GM12878 (cell line): ENCODE measurements around the gene FFAR3. TPM values are rescaled to one million over a fixed set of nuclear protein-coding genes. Genes with fewer than 3 reads are reported as not detected.

Experiments
- ATAC-seq: fragments of 200-7000 bp; cut with Tn5 transposase; 3 replicates; pipeline ENCODE4 v1.9.1; 2020; ENCODE audit warnings: mild to moderate bottlenecking, moderate library complexity
- BruUV-seq: library from RNA; stranded (reverse); fragments of 400-500 nt; replicated peaks from 2 replicates; lab custom pipeline; 2021; lab: Mats Ljungman, UMichigan
- CTCF ChIA-PET: fragments of 300-600 bp; sonication (Branson Sonifier 250); formaldehyde crosslinking; extraction: SDS; loops from one replicate; lab custom pipeline; 2021; ENCODE audit warnings: inconsistent platforms; lab: Yijun Ruan, JAX
- POLR2A ChIA-PET: fragments of 350-600 bp; formaldehyde crosslinking; extraction: SDS; loops from one replicate; lab custom pipeline; 2021; ENCODE audit warnings: inconsistent platforms; lab: Charles Lee
- RAD21 ChIA-PET: fragments of 300-600 bp; sonication (Branson Sonifier 250); formaldehyde crosslinking; loops from one replicate; lab custom pipeline; 2023; ENCODE audit warnings: antibody characterized with exemption; ENCODE audit not compliant: unreplicated experiment; lab: Charles Lee
- SMC1A ChIA-PET: fragments of 300-600 bp; sonication (Branson Sonifier 250); formaldehyde crosslinking; loops from one replicate; lab custom pipeline; 2023; ENCODE audit not compliant: unreplicated experiment, uncharacterized antibody; lab: Charles Lee
- DNase-seq: peaks from one replicate; pipeline ENCODE4 v3.0.0-alpha.2; 2011; ENCODE audit warnings: low read depth, low spot score
- FAIRE-seq: peaks from 3 replicates; lab custom pipeline; 2011; peaks lifted over from hg19 to GRCh38; lab: Jason Lieb, UNC
- H2AFZ ChIP-seq: 2 replicates; pipeline ENCODE4 v1.6.0; 2011; ENCODE audit warnings: low read depth, low read length, control low read depth; ENCODE audit not compliant: control insufficient read depth
- H3K27ac ChIP-seq: 2 replicates; pipeline ENCODE4 v1.5.1; 2011; ENCODE audit warnings: control low read depth; ENCODE audit not compliant: control insufficient read depth, insufficient read depth
- H3K27me3 ChIP-seq, 2 experiments: replicated peaks in 1 of 2; 2 replicates each; pipeline versions ENCODE4 v1.6.0 to v1.6.1; 2011; ENCODE audit warnings: low read length in 1 of 2; ENCODE audit not compliant: control insufficient read depth in 2 of 2, insufficient read depth in 2 of 2
- H3K36me3 ChIP-seq, 2 experiments: 2 replicates each; pipeline ENCODE4 v1.5.1; 2011; ENCODE audit warnings: low read length in 1 of 2; ENCODE audit not compliant: control insufficient read depth in 2 of 2, insufficient read depth in 2 of 2
- H3K4me1 ChIP-seq: 2 replicates; pipeline ENCODE4 v1.6.1; 2011; ENCODE audit warnings: mild to moderate bottlenecking, low read length, moderate library complexity, mixed read lengths; ENCODE audit not compliant: control insufficient read depth, insufficient read depth
- H3K4me2 ChIP-seq: 2 replicates; pipeline ENCODE4 v1.6.0; 2011; ENCODE audit warnings: control low read depth; ENCODE audit not compliant: control insufficient read depth, insufficient read depth
- H3K4me3 ChIP-seq: fragments of 200-600 bp; sonication (generic); 2 replicates; pipeline ENCODE4 v1.5.1; 2016
- H3K79me2 ChIP-seq: 2 replicates; pipeline ENCODE4 v1.6.0; 2011; ENCODE audit warnings: low read length; ENCODE audit not compliant: control insufficient read depth, insufficient read depth
- H3K9ac ChIP-seq: 2 replicates; pipeline ENCODE4 v1.8.0; 2011; ENCODE audit warnings: low read length, control low read depth, mixed read lengths; ENCODE audit not compliant: control insufficient read depth, insufficient read depth
- H3K9me3 ChIP-seq: replicated peaks from 3 replicates; pipeline ENCODE4 v1.5.1; 2011; ENCODE audit warnings: mild to moderate bottlenecking, low read length; ENCODE audit not compliant: control insufficient read depth, insufficient read depth
- H4K20me1 ChIP-seq: 2 replicates; pipeline ENCODE4 v1.6.0; 2011; ENCODE audit not compliant: control insufficient read depth, insufficient read depth
- BHLHE40 ChIP-seq, 2 experiments: fragments of 450-650 bp in 1 of 2; IDR thresholded peaks; 2 replicates each; pipeline ENCODE4 v1.6.1; 2011 to 2017; ENCODE audit warnings: low read depth in 2 of 2, borderline replicate concordance in 1 of 2, improper control_type of control experiment in 1 of 2, low read length in 1 of 2, mild to moderate bottlenecking in 1 of 2
- DPF2 ChIP-seq: fragments of 450-650 bp; IDR thresholded peaks from 2 replicates; pipeline ENCODE4 v1.6.1; 2017; ENCODE audit warnings: mild to moderate bottlenecking
- GATAD2B ChIP-seq: fragments of 450-650 bp; conservative IDR thresholded peaks from 2 replicates; pipeline ENCODE4 v1.6.1; 2017; ENCODE audit warnings: low read depth, mild to moderate bottlenecking, moderate library complexity
- IKZF1 ChIP-seq: fragments of 450-650 bp; conservative IDR thresholded peaks from 2 replicates; pipeline ENCODE4 v1.6.1; 2017; ENCODE audit warnings: antibody characterized with exemption, mild to moderate bottlenecking
- MTA2 ChIP-seq: fragments of 450-650 bp; IDR thresholded peaks from 2 replicates; pipeline ENCODE4 v1.6.1; 2016; ENCODE audit warnings: low read depth, mild to moderate bottlenecking, moderate library complexity
- NR2C1 ChIP-seq: fragments of 450-650 bp; IDR thresholded peaks from 2 replicates; pipeline ENCODE4 v1.6.1; 2017; ENCODE audit warnings: antibody characterized with exemption, mild to moderate bottlenecking, moderate library complexity
- NR2F1 ChIP-seq: fragments of 450-650 bp; conservative IDR thresholded peaks from 2 replicates; pipeline ENCODE4 v1.6.1; 2017; ENCODE audit warnings: mild to moderate bottlenecking
- RAD21 ChIP-seq: IDR thresholded peaks from 2 replicates; pipeline ENCODE4 v1.6.1; 2011; ENCODE audit warnings: mild to moderate bottlenecking, low read depth, low read length, moderate library complexity; ENCODE audit not compliant: insufficient read depth
- SMAD1 ChIP-seq: fragments of 450-650 bp; IDR thresholded peaks from 2 replicates; pipeline ENCODE4 v1.6.1; 2018; ENCODE audit warnings: mild to moderate bottlenecking, low read depth; ENCODE audit not compliant: partially characterized antibody
- SP1 ChIP-seq: IDR thresholded peaks from one replicate; pipeline ENCODE4 v1.6.1; 2011; ENCODE audit warnings: low read depth, low read length
- SREBF2 ChIP-seq: IDR thresholded peaks from 2 replicates; pipeline ENCODE4 v1.6.1; 2012; ENCODE audit warnings: mild to moderate bottlenecking, low read length
- SRF ChIP-seq, 2 experiments: IDR thresholded peaks; 2 replicates each; pipeline ENCODE4 v1.6.1; 2011; ENCODE audit warnings: low read depth in 2 of 2, low read length in 2 of 2, mild to moderate bottlenecking in 1 of 2, moderate library complexity in 1 of 2
- YBX1 ChIP-seq: fragments of 450-650 bp; IDR thresholded peaks from 2 replicates; pipeline ENCODE4 v1.6.1; 2016; ENCODE audit warnings: antibody characterized with exemption
- WGBS: methylation state at CpG from one replicate; pipeline ENCODE4 v1.1.6; 2016; ENCODE audit warnings: low lambda C conversion rate; ENCODE audit not compliant: insufficient replicate concordance, insufficient coverage; ENCODE audit errors: missing lambda C conversion rate; 5-methylcytosine and 5-hydroxymethylcytosine counted together
- in situ Hi-C: fragments of 300-500 bp; cut with MboI; formaldehyde crosslinking; loops from 9 replicates; pipeline ENCODE4 v1.14.3; 2018; ENCODE audit warnings: mixed read lengths
- intact Hi-C: fragments of 100-400 bp; cut with micrococcal nuclease; formaldehyde crosslinking; loops from one replicate; pipeline ENCODE4 v1.14.2; 2022; ENCODE audit not compliant: unreplicated experiment
- polyA plus RNA-seq, 11 experiments: library from polyadenylated mRNA; depleted of rRNA in 4 of 11; unstranded in 6 of 11; stranded (reverse) in 5 of 11; fragments of >200 nt; fragmentation: Nextera tagmentation in 4 of 11; fragmentation: Illumina TruSeq in 1 of 11; extraction: Ambion mirVana in 4 of 11; extraction: Trizol in 1 of 11; gene quantifications; 1 replicate in 1 of 11; 2 replicates in 10 of 11; pipeline versions ENCODE4 v1.2.1 to v1.2.3, GENCODE V29; 2011 to 2016; ENCODE audit warnings: inconsistent platforms in 2 of 11, missing spikeins in 2 of 11, low read depth in 1 of 11
- total RNA-seq, 4 experiments: library from RNA; depleted of rRNA in 3 of 4; stranded (reverse); fragments of >200 nt in 3 of 4; fragmentation: Illumina TruSeq in 1 of 4; extraction: Trizol in 1 of 4; gene quantifications; 2 replicates each; pipeline versions ENCODE4 v1.2.1 to v1.2.3, GENCODE V29; 2013 to 2021
- TF ChIP-seq, protein P1 (sequence below): fragments of 450-650 bp; IDR thresholded peaks from 2 replicates; pipeline ENCODE4 v1.6.1; 2017; ENCODE audit warnings: mild to moderate bottlenecking, moderate library complexity
- TF ChIP-seq, protein P2 (sequence below): IDR thresholded peaks from 2 replicates; pipeline ENCODE4 v1.6.1; 2011; ENCODE audit warnings: low read depth, low read length, improper control_type of control experiment, borderline replicate concordance
- TF ChIP-seq, protein P3 (sequence below): fragments of 450-650 bp; IDR thresholded peaks from 2 replicates; pipeline ENCODE4 v1.6.1; 2016; ENCODE audit warnings: mild to moderate bottlenecking

The FFAR3 gene
- total and polyA plus RNA-seq, 10 of the 15 experiments (the other 5 are each of a cell fraction or from before 2014, with no cell fraction given) = 0.15 to 0.18 TPM; not detected in 8

GRCh38 chr19:35403116-35403760, 45.0 kb downstream of the FFAR3 start:
- ATAC-seq (peak; percentile 49), FAIRE-seq (no peak)
- TF ChIP-seq NR2C1 = peak; percentile 61
- no peak for TF ChIP-seq SREBF2
- TF ChIP-seq, protein P1, sequence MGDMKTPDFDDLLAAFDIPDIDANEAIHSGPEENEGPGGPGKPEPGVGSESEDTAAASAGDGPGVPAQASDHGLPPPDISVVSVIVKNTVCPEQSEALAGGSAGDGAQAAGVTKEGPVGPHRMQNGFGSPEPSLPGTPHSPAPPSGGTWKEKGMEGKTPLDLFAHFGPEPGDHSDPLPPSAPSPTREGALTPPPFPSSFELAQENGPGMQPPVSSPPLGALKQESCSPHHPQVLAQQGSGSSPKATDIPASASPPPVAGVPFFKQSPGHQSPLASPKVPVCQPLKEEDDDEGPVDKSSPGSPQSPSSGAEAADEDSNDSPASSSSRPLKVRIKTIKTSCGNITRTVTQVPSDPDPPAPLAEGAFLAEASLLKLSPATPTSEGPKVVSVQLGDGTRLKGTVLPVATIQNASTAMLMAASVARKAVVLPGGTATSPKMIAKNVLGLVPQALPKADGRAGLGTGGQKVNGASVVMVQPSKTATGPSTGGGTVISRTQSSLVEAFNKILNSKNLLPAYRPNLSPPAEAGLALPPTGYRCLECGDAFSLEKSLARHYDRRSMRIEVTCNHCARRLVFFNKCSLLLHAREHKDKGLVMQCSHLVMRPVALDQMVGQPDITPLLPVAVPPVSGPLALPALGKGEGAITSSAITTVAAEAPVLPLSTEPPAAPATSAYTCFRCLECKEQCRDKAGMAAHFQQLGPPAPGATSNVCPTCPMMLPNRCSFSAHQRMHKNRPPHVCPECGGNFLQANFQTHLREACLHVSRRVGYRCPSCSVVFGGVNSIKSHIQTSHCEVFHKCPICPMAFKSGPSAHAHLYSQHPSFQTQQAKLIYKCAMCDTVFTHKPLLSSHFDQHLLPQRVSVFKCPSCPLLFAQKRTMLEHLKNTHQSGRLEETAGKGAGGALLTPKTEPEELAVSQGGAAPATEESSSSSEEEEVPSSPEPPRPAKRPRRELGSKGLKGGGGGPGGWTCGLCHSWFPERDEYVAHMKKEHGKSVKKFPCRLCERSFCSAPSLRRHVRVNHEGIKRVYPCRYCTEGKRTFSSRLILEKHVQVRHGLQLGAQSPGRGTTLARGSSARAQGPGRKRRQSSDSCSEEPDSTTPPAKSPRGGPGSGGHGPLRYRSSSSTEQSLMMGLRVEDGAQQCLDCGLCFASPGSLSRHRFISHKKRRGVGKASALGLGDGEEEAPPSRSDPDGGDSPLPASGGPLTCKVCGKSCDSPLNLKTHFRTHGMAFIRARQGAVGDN = peak; percentile 89
- TF ChIP-seq BHLHE40 (IDR thresholded peaks at IDR 0.05; ENCODE audit: borderline replicate concordance in 1 of 2, low read depth in 2 of 2, low read length in 1 of 2) = peak in 1 of 2 experiments; percentile 37; a peak in 1 of 4 replicates
- 0 out of 2 replicates have a peak, but pooled peaks have one; percentile 1 for TF ChIP-seq RAD21
- TF ChIP-seq SMAD1 = no peak
- peak; percentile 61; the same call in 1 of the 2 replicates for TF ChIP-seq DPF2
- 0 out of 2 replicates have a peak, but pooled peaks have one; percentile 64 for TF ChIP-seq GATAD2B
- TF ChIP-seq YBX1 = no peak
- TF ChIP-seq NR2F1 = peak; percentile 91
- no peak for TF ChIP-seq SRF (IDR thresholded peaks at IDR 0.05; ENCODE audit: low read depth in 2 of 2, low read length in 2 of 2)
- TF ChIP-seq, protein P2, sequence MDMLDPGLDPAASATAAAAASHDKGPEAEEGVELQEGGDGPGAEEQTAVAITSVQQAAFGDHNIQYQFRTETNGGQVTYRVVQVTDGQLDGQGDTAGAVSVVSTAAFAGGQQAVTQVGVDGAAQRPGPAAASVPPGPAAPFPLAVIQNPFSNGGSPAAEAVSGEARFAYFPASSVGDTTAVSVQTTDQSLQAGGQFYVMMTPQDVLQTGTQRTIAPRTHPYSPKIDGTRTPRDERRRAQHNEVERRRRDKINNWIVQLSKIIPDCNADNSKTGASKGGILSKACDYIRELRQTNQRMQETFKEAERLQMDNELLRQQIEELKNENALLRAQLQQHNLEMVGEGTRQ = no peak
- TF ChIP-seq IKZF1 = peak; percentile 63
- TF ChIP-seq MTA2 = peak; percentile 43; the same call in 1 of the 2 replicates
- TF ChIP-seq, protein P3, sequence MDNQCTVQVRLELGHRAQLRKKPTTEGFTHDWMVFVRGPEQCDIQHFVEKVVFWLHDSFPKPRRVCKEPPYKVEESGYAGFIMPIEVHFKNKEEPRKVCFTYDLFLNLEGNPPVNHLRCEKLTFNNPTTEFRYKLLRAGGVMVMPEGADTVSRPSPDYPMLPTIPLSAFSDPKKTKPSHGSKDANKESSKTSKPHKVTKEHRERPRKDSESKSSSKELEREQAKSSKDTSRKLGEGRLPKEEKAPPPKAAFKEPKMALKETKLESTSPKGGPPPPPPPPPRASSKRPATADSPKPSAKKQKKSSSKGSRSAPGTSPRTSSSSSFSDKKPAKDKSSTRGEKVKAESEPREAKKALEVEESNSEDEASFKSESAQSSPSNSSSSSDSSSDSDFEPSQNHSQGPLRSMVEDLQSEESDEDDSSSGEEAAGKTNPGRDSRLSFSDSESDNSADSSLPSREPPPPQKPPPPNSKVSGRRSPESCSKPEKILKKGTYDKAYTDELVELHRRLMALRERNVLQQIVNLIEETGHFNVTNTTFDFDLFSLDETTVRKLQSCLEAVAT = peak; percentile 31; the same call in 1 of the 2 replicates
- no peak for TF ChIP-seq SP1

More at GRCh38 chr19:35403116-35403760, 45.0 kb downstream of the FFAR3 start:
- Histone ChIP-seq H2AFZ (no peak overlapping the region), H3K27me3 (no peaks in the 10 kb centered on the region), H3K9ac (no peak overlapping the region), H3K4me1 (peaks cover 48% of the 10 kb centered on the region), H3K36me3 (no peaks in the 10 kb centered on the region), H3K4me2 (no peak overlapping the region; the same call in 1 of the 2 replicates), H3K79me2 (no peaks in the 10 kb centered on the region), H3K4me3 (no peak overlapping the region), H3K9me3 (no peaks in the 10 kb centered on the region; the same call in 2 of the 3 replicates), H4K20me1 (no peaks in the 10 kb centered on the region), H3K27ac (no peak overlapping the region)
- CTCF ChIA-PET = interaction anchor here (0.7 to 5.2 kb wide), 9 partner anchors 10 to 106 kb away, joined by 3 to 35 read pairs (median 5); no protein-coding TSS in a partner anchor
- in situ Hi-C loops = no loop called here
- SMC1A ChIA-PET = interaction anchor here (0.7 to 10.8 kb wide), 13 partner anchors 13 to 92 kb away, joined by 3 to 152 read pairs (median 7); partner anchors contain the start of genes CD22 and FFAR2
- no TSS peak for BruUV-seq
- 79% methylated on average over 8 of the region's 8 CpGs for WGBS
- intact Hi-C loops = no loop called here
- RAD21 ChIA-PET = interaction anchor here (0.6 to 6.4 kb wide), 16 partner anchors 14 to 293 kb away, joined by 3 to 84 read pairs (median 6); partner anchors contain the start of gene FFAR1
- POLR2A ChIA-PET = interaction anchor here (0.7 to 6.6 kb wide), 16 partner anchors 9 to 75 kb away, joined by 3 to 67 read pairs (median 6); partner anchors contain the start of gene FFAR2
- no peak for DNase-seq
